Posterior vena cava (tissue), 2 donors: ENCODE data around the gene CDC42. TPM values are rescaled to one million over a fixed set of nuclear protein-coding genes. Genes with fewer than 3 reads are reported as not detected.
"Not testable (repeated sequence)": the region's sequence is repeated elsewhere in the genome, so short reads cannot be mapped to it uniquely, and the experiment has no call there.

Experiments used
- DNase-seq: peaks from one replicate; pipeline ENCODE4 v3.0.0-alpha.2; 2020; ENCODE audit warnings: low spot score
- intact Hi-C, 2 donors: fragments of 100-400 bp; cut with DNase I; formaldehyde crosslinking; loops; one replicate each; pipeline versions ENCODE4 v1.14.1 to v1.14.2; 2022 to 2023
- total RNA-seq, 2 donors: library from RNA; stranded (reverse); fragmentation: NEBNext Ultra II Directional; extraction: Animal tissue kit (Norgen Biotek cat#: 25700); gene quantifications; one replicate each; pipeline ENCODE4 v1.2.1, GENCODE V29; 2021
- donor health status: DM: yes; HTN: yes; CAD: no.
- donor health status: DM: yes; HTN: yes; CAD: no.

Gene CDC42
- total RNA-seq, 2 donors from 2014 or later = 214 to 262 TPM

DNA sequence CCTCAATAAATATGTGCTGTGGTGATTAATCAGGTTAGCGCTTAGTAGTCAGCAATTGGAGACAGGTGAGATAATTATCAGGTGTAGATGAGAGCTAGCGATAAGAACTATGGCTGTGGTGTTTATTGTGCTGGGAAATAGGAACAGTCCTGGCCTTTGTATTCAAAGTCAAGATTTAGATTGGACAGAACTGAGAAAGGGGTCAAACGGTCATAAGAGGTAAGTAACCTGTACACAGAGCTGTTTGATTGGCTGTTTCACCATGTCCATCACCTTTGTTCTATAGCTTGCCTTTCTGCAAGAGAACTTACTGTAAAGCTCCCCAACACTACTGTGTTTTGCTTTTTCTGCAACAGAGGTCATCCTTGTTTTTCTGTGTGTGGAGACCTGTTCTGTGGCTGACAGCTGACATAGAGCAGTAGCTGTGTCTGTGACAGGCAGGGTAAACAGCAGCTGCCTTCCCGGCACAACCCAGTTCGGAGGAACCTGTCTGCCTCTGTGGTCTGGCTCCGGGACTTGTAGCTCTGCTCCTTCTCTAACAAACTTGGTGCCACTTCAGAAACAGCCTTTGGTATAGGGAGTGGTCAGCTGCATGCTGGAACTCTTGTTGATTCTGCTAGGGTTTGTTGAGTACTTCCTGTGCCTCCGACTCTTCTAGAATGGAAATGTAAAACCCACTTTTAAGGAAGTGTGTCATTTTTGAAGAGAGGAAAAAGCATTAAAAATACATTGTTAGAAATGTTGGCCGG lies 21.1 kb upstream of the CDC42 start:
- intact Hi-C loops = no loop called here
- no peak for DNase-seq

DNA sequence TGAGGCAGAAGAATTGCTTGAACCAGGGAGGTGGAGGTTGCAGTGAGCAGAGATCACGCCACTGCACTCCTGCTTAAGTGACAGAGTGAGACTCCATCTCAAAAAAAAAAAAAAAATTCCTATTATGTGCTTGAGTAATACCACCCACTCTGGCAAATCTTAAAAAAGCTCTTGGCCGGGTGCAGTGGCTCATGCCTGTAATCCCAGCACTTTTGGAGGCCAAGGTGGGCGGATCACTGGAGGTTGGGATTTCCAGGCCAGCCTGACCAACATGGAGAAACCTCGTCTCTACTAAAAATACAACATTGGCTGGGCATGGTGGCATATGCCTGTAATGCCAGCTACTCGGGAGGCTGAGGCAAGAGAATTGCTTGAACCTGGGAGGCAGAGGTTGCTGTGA lies 17.7 kb upstream of the CDC42 start:
- DNase-seq, intact Hi-C loops: not testable (repeated sequence)

DNA sequence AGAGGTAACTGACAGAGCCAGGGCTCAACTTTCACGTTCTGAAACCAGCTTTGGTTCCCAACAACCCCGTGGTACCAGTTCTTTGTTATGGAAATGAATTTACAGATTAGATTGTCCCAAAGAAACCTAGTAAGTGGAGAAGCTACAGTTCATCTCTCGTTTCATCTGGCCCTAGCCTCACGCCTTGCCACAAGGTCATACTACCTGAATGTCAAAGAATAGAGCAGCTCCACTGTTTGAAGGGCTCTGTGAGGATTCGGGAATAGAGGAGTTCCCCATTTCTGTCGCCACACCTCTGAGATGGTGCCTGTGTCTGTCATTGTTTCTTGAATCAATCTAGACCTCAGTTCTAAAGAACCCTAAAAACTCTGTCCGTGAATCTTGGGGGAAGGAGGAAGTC lies 15.0 kb upstream of the CDC42 start:
- intact Hi-C loops = no loop called here
- no peak for DNase-seq

DNA sequence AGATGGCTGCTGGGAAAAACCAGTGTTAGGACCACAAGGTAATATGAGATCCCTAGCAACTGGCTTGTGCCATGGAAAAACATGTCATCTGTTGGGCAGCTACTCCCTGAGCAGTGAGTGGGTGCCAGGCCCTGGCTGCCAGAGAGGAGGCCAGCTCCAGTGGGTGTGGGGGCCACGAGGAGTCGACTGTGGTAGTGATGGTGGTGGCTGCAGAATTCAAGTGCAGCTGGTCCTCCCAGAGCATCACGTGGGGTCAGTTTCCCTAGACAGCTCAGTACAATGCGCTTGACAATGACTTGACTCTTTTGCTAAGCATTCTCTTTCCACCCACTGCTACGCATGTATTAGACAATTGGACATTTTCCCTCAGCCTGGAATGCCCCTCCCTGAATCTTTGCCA lies 14.5 kb upstream of the CDC42 start:
- DNase-seq = no peak
- intact Hi-C loops = no loop called here

DNA sequence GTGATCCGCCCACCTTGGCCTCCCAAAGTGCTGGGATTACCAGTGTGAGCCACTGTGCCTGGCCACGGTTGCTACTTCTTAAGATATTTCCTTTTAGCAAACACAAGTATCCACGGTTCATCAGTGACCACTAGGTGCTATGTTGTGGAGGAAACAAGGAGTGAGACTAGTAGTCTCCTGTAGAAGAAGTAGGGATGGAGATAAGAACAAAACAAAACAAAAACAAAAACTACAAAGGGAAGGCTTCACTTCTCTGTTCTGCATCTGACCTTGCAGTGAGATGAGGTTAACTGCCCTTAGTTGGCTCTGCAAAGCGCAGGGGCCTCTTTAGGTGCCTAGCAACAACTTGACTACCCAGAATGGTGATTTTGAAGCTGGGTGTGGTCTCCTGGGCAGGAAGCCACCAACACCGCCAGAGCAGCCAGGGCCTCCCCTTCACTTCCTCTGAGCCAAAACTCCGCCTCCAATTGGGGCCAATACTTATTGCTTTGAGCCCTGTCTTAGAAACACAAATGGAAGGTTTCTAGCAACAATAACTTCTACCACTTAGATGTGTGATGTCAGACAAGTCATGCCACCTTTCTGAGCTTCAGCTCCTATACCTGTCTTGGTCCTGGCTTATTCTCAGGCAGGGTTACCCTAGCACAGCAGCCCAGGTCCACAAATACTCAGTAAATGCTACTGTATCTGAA lies 12.8 kb upstream of the CDC42 start:
- intact Hi-C loops = no loop called here
- peak; percentile 86 for DNase-seq

DNA sequence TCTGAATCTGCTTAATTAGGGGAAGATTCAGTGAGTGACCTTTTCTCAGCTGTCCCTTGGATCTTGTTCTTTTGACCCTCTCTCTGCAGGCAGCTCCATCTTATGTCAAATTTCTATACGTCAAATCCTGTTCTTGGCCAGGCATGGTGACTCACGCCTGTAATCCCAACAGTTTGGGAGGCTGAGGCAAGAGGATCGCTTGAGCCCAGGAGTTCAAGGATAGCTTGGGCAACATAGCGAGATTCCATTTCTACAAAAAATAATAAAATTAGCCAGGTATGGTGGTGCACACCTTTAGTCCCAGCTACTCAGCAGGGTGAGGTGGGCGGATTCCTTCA lies 12.3 kb upstream of the CDC42 start:
- intact Hi-C loops = no loop called here
- DNase-seq = no peak

DNA sequence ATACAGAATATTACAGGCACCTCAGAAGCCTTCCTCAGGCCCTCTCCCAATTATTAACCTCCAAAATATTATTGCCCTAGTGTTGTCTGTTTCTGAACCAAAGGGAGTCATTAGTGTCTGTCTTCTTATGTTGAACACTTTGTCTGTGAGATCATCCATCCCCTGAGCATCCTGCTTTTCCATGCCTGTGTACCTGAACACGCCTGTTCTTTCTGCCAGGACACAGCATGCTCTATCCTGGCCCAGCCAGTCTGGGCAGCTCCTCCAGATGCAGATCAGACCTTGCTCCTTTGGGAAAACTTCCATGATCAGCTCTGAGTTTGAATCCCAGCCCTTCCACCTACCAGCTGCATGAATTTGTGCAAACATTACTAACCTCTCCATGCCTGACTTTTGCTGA lies 11.0 kb upstream of the CDC42 start:
- no peak for DNase-seq
- intact Hi-C loops = no loop called here

DNA sequence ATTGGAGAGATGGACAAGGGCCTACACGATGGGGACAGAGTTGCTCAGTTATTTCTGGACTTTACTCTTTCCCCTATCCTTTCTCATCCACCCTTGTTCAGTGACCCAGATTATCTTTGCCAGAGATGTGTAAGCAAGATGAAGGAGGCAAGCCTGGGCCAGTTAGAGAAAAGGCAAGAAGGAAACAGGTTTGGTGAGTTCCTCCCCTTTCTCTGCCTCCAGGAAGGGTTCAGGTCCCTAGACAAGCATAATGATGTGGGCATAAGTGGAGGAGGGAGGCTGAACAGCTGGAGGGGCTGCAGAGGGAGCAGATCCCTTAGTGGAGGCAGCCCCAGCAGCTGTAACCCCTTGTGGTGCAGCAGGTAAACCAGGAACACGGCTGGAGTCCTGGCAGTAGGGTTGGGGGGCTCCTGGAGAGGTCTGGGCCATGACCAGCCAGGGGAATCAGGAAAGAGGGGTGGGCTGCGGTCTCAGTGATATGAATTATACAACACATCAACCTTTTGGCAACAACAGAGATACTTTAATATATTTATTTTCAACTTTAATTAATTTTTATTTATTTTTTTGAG lies 9.2 kb upstream of the CDC42 start:
- intact Hi-C loops = no loop called here
- DNase-seq = no peak

DNA sequence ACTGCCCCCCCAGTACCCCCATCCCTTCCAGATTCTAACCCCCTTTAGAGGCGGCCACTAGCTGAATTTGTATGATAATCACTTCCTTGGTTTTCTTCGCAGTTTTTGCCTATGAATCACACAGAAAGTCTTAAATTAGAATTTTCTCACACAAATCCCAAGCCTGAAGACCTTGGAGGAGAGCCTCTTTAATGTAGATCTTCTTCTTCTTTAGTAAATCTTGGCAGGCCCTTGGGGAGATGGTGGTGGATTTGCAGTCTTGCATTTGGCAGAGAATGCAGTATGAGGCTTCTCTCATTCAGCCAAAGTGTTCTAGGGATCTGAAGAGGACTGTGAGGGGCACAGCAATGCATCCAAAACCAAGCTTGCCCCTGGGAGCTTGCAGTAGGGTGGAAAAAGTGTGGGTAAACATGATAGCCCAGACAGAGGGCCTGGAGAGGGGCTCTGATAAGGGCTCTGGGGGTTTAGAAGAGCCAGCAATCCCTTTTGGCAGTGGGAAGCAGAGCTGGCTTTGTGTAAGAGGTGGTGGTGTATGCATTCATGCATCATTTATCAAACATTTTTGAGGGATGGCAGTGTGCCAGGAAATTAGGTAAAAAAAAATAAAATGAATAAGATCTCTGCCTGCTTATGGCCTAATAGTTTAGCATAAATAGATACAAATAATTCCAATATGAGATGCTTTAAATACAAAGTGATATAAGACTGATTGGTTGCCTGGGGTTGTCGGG lies 7.7 kb upstream of the CDC42 start:
- no peak for DNase-seq
- intact Hi-C loops = no loop called here

DNA sequence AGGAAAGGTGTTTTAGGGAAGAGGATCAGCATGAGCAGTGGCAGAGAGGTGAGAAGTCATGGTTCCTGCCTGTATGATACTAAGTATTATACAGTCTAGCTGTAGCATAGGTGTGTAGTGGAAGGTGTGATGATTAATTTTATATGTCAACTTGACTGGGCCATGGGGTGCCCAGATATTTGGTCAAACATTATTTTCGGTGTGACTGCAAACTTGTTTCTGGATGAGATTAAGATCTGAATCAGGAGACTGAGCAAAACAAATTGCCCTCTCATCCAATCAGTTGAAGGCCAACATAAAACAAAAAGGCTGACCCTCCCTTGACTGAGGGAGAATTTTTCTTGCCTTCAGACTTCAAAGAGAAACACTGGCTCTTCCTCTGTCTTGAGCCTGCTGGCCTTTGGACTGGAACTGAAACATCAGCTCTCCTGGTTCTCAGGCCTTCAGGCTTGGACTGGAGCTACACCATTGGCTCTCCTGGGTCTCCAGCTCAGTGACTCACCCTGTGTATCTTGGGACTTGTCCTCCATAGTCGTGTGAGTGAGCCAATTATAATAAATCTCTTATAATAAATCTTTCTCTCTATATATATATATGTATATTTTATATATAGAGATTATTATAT lies 6.8 kb upstream of the CDC42 start:
- intact Hi-C loops = no loop called here
- DNase-seq = no peak

DNA sequence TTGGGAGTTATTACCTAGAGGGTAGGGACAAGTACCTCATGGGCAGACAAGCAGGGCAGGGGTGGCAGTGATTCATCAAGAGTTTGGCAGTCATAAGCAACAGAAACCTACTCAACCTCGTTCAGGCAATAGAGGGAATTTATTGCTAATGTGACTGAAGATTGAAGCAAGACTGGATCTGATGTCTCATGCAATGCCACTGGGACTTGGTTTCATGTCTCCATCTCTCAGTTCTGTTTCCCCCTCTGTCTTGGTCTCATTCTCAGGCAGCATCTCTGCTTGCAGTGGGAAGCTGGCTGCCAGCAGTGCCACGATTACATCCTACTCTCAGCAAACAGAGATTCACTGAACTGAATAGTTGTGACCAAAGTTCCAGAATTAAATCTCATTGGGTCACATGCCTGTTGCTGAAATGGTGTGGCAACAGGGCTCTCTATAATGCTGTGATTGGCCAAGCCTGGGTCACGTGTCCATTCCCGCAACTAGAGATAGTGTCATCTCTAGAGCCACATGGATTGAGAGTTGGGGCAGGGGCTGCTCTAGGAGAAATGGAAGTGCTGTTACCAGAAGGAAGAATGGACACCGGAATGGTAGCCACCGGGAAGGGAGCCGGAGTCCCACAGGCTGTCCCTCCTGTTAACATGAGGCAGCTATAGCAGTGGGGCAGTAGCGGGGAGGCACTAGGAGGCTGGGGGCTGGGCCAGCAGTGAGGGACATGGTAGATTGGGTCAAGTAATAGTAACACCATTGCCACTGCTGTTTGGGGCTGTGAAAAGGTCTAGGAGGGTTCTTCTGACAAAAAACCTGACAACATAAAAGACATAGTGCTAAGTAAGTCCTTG lies 3.9 kb upstream of the CDC42 start:
- intact Hi-C loops = no loop called here
- no peak for DNase-seq

DNA sequence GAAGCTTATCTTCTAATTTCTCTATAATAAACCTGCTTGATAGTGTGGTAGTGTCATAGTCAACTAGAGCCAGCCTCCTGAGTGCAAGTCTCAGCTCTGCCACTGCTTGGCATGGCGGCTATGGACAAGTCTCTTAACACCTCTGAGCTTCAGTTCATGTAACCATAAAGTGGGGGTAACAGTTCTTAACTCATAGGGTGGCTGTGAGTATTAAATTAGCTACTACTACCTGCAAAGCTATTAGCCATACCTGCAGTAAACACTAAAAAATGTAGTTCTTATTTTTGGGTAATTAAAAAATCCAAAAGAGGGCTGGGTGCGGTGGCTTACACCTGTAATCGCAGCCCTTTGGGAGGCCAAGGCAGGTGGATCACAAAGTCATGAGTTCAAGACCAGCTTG lies 2.2 kb upstream of the CDC42 start:
- intact Hi-C loops = no loop called here

DNA sequence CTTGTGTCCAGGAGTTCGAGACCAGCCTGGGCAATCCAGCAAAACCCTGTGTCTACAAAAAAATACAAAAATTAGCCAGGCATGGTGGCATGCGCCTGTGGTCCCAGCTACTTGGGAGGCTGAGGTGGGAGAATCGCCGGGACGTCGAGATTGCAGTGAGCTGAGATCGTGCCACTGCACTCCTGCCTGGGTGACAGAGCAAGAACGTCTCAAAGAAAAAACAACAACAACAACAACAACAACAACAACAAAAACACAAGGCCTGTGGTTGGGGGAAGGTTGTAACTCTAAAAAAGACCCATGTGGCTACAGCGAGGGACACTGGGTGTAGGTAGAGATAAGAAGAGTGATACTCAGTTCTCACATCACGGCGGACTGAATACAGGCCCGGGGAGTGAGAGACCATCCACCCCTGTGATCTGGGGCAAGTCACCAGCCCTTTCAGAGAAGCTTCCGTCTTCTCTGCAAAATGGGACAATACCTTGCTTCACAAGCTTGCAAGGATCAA lies 848 bp upstream of the CDC42 start:
- no peak for DNase-seq
- intact Hi-C loops = no loop called here

More for the DNA sequence above, 2.2 kb upstream of the CDC42 start:
- no peak for DNase-seq

DNA sequence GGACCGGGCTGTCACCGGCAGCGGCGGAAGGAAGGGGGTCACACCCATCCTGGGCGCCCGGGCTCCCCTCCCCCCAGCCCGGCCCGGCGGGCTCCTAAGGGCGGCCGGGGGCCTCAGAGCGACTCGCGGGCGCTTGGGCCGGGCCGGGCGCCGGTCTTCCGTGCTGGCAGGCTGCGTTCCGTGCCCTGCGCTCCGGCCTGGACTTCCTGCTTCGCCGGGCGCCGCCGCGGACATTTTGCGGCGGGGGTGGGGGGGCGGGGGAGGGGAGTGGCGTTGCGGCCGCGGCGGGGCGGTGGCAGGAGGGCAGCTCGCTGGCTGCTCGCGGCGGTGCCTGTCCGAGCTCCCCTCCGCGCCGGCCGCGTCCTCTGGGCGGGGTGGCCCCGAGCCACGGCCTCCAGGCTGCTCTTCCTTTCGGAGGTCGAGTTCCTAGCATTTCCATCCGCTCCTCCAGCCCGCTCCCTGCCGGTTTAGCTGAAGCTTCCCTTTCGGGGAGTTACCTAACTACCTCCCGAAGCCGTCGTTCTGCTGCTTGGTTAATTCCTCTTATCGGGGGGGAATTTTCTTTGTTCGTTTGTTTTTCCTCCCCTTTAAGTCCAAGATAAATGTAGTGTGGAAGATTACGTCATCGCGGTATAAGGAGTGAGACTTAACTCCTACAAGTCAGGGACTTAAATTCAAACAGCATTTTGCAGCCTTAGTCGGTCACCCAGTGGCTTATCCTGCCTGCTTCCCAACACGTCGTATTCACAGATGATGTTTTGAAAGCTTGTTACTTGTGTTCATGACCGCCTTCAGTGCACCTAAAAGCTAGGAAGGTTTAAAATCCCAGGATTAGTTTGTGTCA lies 730 bp downstream of the CDC42 start:
- intact Hi-C loops = no loop called here

DNA sequence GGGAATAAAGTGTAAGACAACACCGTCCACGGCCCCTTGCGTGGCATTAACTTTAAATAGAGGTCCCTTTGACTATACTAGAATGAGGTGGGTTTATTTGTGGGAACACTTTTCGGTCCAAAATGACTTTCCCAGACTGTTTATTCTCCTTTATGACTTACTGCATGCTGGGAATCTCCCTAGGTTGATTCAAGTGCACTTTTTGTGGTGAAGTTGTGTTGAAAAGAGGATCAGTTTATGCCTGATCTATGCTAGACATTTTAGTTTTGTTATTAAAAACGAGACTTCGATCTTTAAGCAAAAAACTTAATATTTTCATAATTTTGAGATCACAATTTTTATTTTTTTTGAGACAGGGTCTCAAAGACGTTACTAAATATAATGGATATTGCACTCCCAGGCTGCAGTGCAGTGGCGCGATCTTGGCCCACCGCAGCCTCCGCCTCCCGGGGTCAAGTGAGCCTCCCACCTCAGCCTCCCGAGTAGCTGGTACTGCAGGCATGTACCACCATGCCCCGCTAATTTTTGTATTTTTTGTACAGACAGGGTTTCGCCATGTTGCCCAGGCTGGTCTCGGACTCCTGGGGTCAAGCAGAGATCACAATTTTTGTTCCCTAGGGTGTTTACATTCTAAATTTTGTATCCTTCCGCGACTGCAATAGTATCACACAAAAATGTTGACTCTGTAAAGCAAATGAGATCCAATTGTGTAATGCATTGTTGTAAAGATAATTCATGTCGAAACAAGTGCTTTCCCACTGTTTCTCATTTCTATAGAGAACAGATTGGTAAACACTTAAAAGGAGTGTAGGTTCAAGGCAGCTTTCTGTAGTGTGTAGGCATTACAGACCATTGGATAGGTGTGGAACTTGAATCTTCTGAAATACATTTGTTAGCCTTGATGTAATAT lies 1.6 kb downstream of the CDC42 start:
- intact Hi-C loops = no loop called here
- DNase-seq = no peak

More for the DNA sequence above, 730 bp downstream of the CDC42 start:
- DNase-seq = peak; percentile 89

DNA sequence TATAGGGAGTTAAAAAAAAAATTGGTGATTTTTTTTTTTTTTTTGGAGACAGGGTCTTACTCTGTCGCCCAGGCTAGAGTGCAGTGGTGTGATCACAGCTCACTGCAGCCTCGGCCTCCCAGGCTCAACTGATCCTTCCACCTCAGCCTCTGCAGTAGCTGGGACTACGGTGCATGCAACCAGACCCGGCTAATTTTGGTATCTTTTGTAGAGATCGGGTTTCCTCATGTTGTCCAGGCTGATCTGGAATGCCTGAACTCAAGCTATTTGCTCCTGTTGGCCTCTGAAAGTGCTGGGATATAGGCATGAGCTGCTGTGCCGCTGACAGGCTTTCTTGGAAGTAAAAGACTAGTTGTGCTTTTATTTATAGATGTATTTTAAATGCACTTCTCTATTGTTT lies 3.0 kb downstream of the CDC42 start:
- intact Hi-C loops = no loop called here
- no peak for DNase-seq

DNA sequence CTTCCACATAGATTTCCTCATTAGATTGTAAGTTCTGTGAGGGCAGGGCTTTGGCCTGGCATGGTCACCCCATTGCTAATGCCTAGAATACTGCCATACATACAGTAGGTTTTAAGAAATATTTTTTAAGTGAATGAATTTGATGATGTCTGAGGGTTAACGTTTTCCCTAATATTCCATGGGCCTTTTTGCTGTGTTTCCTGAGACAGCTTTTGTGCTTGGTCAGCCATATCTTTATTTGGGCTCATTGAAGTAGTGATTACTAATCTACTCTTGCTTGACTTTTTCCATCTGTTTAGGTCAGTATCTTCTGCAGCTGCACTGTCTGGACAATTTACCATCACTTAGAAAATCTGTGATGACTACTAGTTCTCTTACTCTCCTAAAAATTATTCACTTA lies 3.5 kb downstream of the CDC42 start:
- DNase-seq = no peak
- intact Hi-C loops = no loop called here
